GM21515 (cell line): ENCODE measurements around the gene KIF26A.
"Not testable (repeated sequence)": the region's sequence is repeated elsewhere in the genome, so short reads cannot be mapped to it uniquely, and the experiment has no call there.

Source experiments
- ATAC-seq: cut with Tn5 transposase; IDR thresholded peaks from one replicate; pipeline ENCODE4 v1.9.1; 2021; ENCODE audit not compliant: unreplicated experiment

The KIF26A gene

GRCh38 chr14:104220215-104221070 lies 82.1 kb downstream of the KIF26A start:
- no peak for ATAC-seq

- ATAC-seq = no peak
These were observed 82.8 kb downstream of the KIF26A start for GRCh38 chr14:104221071-104221625.

GRCh38 chr14:104221636-104222369 lies 83.4 kb downstream of the KIF26A start:
- no peak for ATAC-seq

GRCh38 chr14:104222396-104223036 lies 84.1 kb downstream of the KIF26A start:
- no peak for ATAC-seq

- no peak for ATAC-seq
These were observed 85.0 kb downstream of the KIF26A start for GRCh38 chr14:104223101-104224041.

- ATAC-seq = no peak
These were observed 85.7 kb downstream of the KIF26A start for GRCh38 chr14:104224131-104224505.

GRCh38 chr14:104224506-104225277 lies 86.3 kb downstream of the KIF26A start:
- ATAC-seq = no peak

GRCh38 chr14:104225278-104226190 lies 87.1 kb downstream of the KIF26A start:
- not testable (repeated sequence) for ATAC-seq

GRCh38 chr14:104226421-104227383 lies 88.3 kb downstream of the KIF26A start:
- ATAC-seq = no peak

GRCh38 chr14:104227806-104228205 lies 89.4 kb downstream of the KIF26A start:
- ATAC-seq = no peak

GRCh38 chr14:104228221-104228620 lies 89.8 kb downstream of the KIF26A start:
- no peak for ATAC-seq

GRCh38 chr14:104228716-104229533 lies 90.5 kb downstream of the KIF26A start:
- no peak for ATAC-seq

GRCh38 chr14:104229534-104230055 lies 91.2 kb downstream of the KIF26A start:
- ATAC-seq = no peak

- ATAC-seq = no peak
These were observed 91.9 kb downstream of the KIF26A start for GRCh38 chr14:104230119-104230815.
